Right atrium auricular region (tissue), 2 donors: Measurements from ENCODE around the gene TSPAN18. TPM values are rescaled to one million over a fixed set of nuclear protein-coding genes. Genes with fewer than 3 reads are reported as not detected.

Experiments used
- DNase-seq: peaks from one replicate; pipeline ENCODE4 v3.0.0-alpha.2; 2019; ENCODE audit warnings: low spot score
- H3K27ac ChIP-seq, 2 donors: fragments of 200-600 bp; sonication (generic); 1 replicate in 1 of 2; 2 replicates in 1 of 2; pipeline ENCODE4 v1.5.1; 2016 to 2019
- H3K27me3 ChIP-seq, 2 donors: fragments of 200-600 bp; sonication (generic); one replicate each; pipeline versions ENCODE4 v1.5.1 to v1.6.0; 2017 to 2019
- H3K36me3 ChIP-seq: fragments of 200-600 bp; sonication (generic); one replicate; pipeline ENCODE4 v1.5.1; 2016
- H3K4me1 ChIP-seq, 2 donors: fragments of 200-600 bp; sonication (generic); one replicate each; pipeline versions ENCODE4 v1.5.1 to v1.6.0; 2017 to 2019
- H3K4me3 ChIP-seq, 2 donors: fragments of 200-600 bp; sonication (generic); 1 replicate in 1 of 2; 2 replicates in 1 of 2; pipeline ENCODE4 v1.5.1; 2017 to 2019; ENCODE audit warnings: mild to moderate bottlenecking in 1 of 2, moderate library complexity in 1 of 2
- H3K9me3 ChIP-seq, 2 donors: fragments of 200-600 bp; sonication (generic); one replicate each; pipeline ENCODE4 v1.5.1; 2019
- CTCF ChIP-seq, 2 donors: fragments of 200-600 bp; sonication (generic); IDR thresholded peaks; one replicate each; pipeline ENCODE4 v1.5.1; 2019; ENCODE audit warnings: antibody characterized with exemption in 2 of 2
- total RNA-seq, 2 donors: library from RNA; depleted of rRNA; stranded (reverse); fragments of >200 nt; gene quantifications; one replicate each; pipeline ENCODE4 v1.1.0, GENCODE V29; 2016

TSPAN18 gene
- total RNA-seq, 2 donors from 2014 or later = 76.3 to 79.3 TPM

DNA sequence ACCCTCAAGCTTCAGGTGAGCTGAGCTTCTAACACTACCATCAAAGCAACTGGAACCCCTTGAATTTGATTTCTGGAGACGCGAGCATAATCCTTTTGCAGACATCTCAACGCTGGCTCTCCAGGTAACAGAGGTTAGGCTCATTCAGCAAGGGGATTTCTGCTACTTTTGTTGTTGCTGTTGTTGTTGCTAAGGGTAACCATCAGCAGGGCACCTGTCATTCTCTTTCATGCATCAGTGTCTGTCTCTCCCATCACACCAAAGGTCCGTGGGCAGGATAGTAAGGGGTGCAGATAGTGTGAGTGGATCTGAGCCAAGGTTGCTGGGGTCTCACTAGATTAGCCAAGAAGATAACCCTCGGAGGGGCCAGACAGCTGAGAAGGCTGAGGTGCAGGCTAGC is 133.6 kb downstream of the TSPAN18 start:
- no peaks in the 10 kb centered on the region for H3K9me3 ChIP-seq
- peaks cover 0 to 70% of the 10 kb centered on the region in 2 donors for H3K4me1 ChIP-seq
- peak overlapping the region; percentile 88 to 98 for H3K27ac ChIP-seq
- H3K4me3 ChIP-seq = no peak overlapping the region
- peaks cover 10% of the 10 kb centered on the region for H3K36me3 ChIP-seq
- no peaks in the 10 kb centered on the region for H3K27me3 ChIP-seq
- no peak for TF ChIP-seq CTCF (IDR thresholded peaks at IDR 0.05)
- no peak for DNase-seq

DNA sequence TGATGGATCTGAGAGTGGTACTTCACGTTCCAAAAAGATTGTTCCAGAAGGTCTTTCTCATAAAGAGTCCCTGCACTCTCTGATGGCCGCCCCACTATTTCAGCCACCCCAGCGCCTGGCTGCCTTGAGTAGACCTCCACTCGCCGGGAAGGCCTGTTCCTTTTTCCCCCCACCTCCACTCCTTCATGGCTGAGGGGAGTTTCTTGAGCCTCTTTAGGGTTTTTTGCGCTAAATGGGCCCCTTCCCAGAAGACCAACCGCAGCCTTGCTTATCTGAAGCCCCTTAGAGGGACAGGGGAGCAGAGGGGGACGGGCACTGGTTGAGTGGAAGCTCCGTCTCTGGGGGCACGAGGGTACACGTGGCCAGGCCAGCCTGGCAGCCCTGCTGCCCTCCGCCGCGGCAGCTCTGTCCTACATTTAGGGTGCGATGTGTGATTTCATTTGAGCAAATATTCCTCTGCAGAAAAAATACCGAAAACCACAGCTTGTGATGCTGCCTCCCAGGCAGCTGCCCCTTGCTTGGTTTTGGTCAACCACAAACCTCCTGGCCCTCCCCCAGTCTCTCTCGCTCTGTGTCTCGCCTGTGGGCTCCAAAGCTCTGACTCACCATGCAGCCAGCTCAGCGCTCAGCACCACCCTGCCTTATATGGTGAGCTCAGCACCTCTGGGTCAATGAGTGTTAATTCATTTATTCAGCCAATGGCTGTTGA is 135.2 kb downstream of the TSPAN18 start:
- DNase-seq = peak; percentile 89
- H3K4me3 ChIP-seq = no peak overlapping the region
- H3K9me3 ChIP-seq = no peaks in the 10 kb centered on the region
- peaks cover 0 to 70% of the 10 kb centered on the region in 2 donors for H3K4me1 ChIP-seq
- no peaks in the 10 kb centered on the region for H3K27me3 ChIP-seq
- peak overlapping the region; percentile 88 to 98 for H3K27ac ChIP-seq
- H3K36me3 ChIP-seq = peaks cover 10% of the 10 kb centered on the region
- no peak for TF ChIP-seq CTCF (IDR thresholded peaks at IDR 0.05)

DNA sequence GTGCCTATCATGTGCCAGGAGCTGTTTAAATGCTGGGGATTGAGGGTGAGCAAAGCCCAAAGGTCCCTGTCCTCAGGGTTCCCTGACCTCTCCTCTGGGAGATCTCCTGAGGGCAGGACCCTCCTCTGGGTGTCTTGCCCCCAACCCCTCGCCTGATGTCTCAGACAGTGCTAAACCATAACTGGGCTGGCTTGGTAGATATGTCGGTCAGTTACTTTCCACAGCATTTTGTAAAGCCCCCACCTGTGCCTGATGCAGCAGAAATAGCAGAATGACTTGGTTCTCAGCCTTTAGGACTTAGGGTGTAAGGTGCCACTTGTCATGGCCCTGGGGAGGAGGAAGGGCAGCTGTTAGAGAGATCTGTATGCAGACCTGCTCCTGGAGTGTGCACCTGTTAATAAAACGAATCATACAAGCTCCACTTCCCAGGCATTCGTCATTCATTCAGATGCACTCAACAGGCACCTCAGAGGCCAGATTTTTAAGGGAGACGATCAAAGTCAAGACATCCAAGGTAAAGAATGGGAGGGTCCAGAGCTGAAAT is 135.9 kb downstream of the TSPAN18 start:
- Histone ChIP-seq H3K9me3 (no peaks in the 10 kb centered on the region), H3K4me1 (peaks cover 0 to 67% of the 10 kb centered on the region in 2 donors), H3K36me3 (peaks cover 10% of the 10 kb centered on the region), H3K27ac (peak overlapping the region; percentile 88 to 98), H3K27me3 (no peaks in the 10 kb centered on the region), H3K4me3 (no peak overlapping the region)
- no peak for DNase-seq
- TF ChIP-seq CTCF (IDR thresholded peaks at IDR 0.05) = no peak

DNA sequence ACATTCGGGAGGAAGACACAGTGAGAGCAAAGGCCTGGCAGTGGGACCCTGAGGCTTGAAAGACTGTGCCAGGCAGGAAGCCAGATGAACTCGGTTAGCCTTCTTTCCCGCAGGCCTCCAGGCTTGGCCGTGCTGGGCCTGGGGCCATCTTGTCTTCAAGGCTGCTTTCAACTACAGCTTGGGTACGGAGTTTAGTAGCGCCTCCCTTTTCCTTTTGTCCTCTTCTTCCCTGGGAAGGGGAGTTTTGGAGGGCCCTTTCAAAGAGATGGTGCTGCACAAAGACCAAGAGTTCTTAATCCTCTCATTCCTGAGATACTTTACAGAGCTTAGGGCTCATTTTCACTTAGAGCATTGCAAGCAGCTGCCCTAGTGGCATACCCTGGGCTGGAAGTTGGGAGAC is 136.5 kb downstream of the TSPAN18 start:
- Histone ChIP-seq H3K27ac (peak overlapping the region; percentile 88 to 98), H3K9me3 (no peaks in the 10 kb centered on the region), H3K36me3 (peaks cover 10% of the 10 kb centered on the region), H3K4me1 (peaks cover 0 to 67% of the 10 kb centered on the region in 2 donors), H3K27me3 (no peaks in the 10 kb centered on the region), H3K4me3 (no peak overlapping the region)
- no peak for TF ChIP-seq CTCF (IDR thresholded peaks at IDR 0.05)
- DNase-seq = no peak

DNA sequence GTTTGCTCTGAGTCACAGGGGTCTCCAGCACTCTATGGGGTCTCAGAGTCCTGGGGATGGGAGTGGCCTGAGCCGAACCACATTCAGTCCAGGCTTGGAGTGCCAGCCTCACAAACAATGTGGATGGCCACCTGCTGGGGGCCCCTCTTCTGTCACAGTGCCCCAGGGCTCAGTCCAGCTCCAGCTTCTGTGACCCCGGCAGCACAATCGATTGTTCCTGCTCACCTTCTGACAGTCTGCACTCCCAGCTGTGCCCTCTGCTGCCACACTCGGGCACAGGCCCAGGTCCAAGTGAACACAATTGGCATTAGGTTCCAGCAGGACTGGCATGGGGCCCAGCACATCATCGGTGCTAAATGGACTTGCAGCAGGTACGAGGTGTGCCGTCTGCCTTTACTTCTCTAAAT is 139.1 kb downstream of the TSPAN18 start:
- DNase-seq = no peak
- TF ChIP-seq CTCF (IDR thresholded peaks at IDR 0.05) = no peak
- no peaks in the 10 kb centered on the region for H3K36me3 ChIP-seq
- H3K9me3 ChIP-seq = no peaks in the 10 kb centered on the region
- H3K27me3 ChIP-seq = no peaks in the 10 kb centered on the region
- H3K27ac ChIP-seq = peak overlapping the region; percentile 88 to 98
- peaks cover 0 to 65% of the 10 kb centered on the region in 2 donors for H3K4me1 ChIP-seq
- H3K4me3 ChIP-seq = no peak overlapping the region
